Psoas muscle (tissue), 8 donors: ENCODE measurements around the gene KIF23. TPM values are rescaled to one million over a fixed set of nuclear protein-coding genes. Genes with fewer than 3 reads are reported as not detected.
A peak's percentile ranks its signal among the peaks of the same experiment; 100 is the strongest.

ENCODE experiments used
- ATAC-seq, 4 donors: fragments of 200-7000 bp; cut with Tn5 transposase; one replicate each; pipeline ENCODE4 v1.9.1; 2020; ENCODE audit warnings: moderate library complexity in 3 of 4, mild to moderate bottlenecking in 2 of 4
- DNase-seq, 2 donors: peaks; one replicate each; pipeline ENCODE4 v3.0.0-alpha.2; 2020
- H3K27ac ChIP-seq: fragments of 200-600 bp; one replicate; pipeline ENCODE4 v1.8.0; 2022
- H3K27me3 ChIP-seq, 3 donors: fragments of 200-600 bp in 1 of 3; one replicate each; pipeline versions ENCODE4 v1.6.1 to v1.8.0; 2013 to 2022; ENCODE audit warnings: low read length in 2 of 3, mild to moderate bottlenecking in 2 of 3, moderate library complexity in 1 of 3; ENCODE audit not compliant: insufficient read depth in 3 of 3
- H3K36me3 ChIP-seq, 2 donors: fragments of 200-600 bp in 1 of 2; one replicate each; pipeline versions ENCODE4 v1.6.1 to v1.8.0; 2013 to 2022; ENCODE audit warnings: low read depth in 1 of 2, mild to moderate bottlenecking in 1 of 2, moderate library complexity in 1 of 2; ENCODE audit not compliant: insufficient read depth in 1 of 2
- H3K4me1 ChIP-seq: fragments of 200-600 bp; one replicate; pipeline ENCODE4 v1.8.0; 2022
- H3K4me3 ChIP-seq: fragments of 200-600 bp; one replicate; pipeline ENCODE4 v1.8.0; 2022; ENCODE audit warnings: mild to moderate bottlenecking
- H3K9me3 ChIP-seq: fragments of 200-600 bp; one replicate; pipeline ENCODE4 v1.8.0; 2022
- WGBS, 3 donors: extraction: QIAGEN DNeasy Blood & Tissue Kit; methylation state at CpG; one replicate each; pipeline versions ENCODE4 v1.1.6 to v1.1.7; 2013; 5-methylcytosine and 5-hydroxymethylcytosine counted together
- intact Hi-C, 2 donors: fragments of 100-400 bp; cut with DNase I; formaldehyde crosslinking; loops; one replicate each; pipeline versions ENCODE4 v1.11.0 to v1.14.2; 2022
- polyA plus RNA-seq, 3 donors: library from polyadenylated mRNA; stranded (reverse); fragments of 200-250 nt; gene quantifications; one replicate each; pipeline ENCODE4 v1.2.3, GENCODE V29; 2013
- total RNA-seq, 4 donors: library from RNA; stranded (reverse); fragmentation: NEBNext Ultra II Directional in 2 of 4; extraction: Animal tissue kit (Norgen Biotek cat#: 25700) in 2 of 4; gene quantifications; one replicate each; pipeline versions ENCODE4 v1.2.1 to v1.2.4, GENCODE V29; 2021 to 2023
- TF ChIP-seq, protein P1 (sequence below): fragments of 200-600 bp; IDR thresholded peaks from one replicate; pipeline ENCODE4 v1.8.0; 2022; ENCODE audit warnings: antibody characterized with exemption
- donor health status: healthy with polysubstance abuse.
- donor health status: DM: no; HTN: no; CAD: no; lungs with moderate emphysema.
- donor health status: Bipolar disorder and iron deficiency.
- donor health status: healthy.
- donor health status: DM: yes; HTN: yes; CAD: no.
- donor health status: DM: no; HTN: no; CAD: no.
- donor health status: DM: no; HTN: no; CAD: no.
- donor health status: DM: yes; HTN: yes; CAD: no.

Gene KIF23
- total and polyA plus RNA-seq, 7 donors: 0.04 to 0.69 (median 0.41) TPM; not detected in 1

GRCh38 chr15:69393831-69394491, 20.2 kb upstream of the KIF23 start:
- intact Hi-C loops: loop anchor here in 1 of 2 donors (2.0 kb wide), 1 partner anchor 335 kb away; no protein-coding TSS in a partner anchor
- Histone ChIP-seq H3K27ac (no peak overlapping the region), H3K4me3 (no peak overlapping the region), H3K27me3 (no peaks in the 10 kb centered on the region), H3K36me3 (no peaks in the 10 kb centered on the region), H3K4me1 (peaks cover 7% of the 10 kb centered on the region), H3K9me3 (no peaks in the 10 kb centered on the region)
- 59 to 62% (median 61%) methylated on average over 11 of the region's 11 CpGs for WGBS, 3 donors
- ATAC-seq (peak in 1 of 4 donors; percentile 23), DNase-seq (no peak)
- TF ChIP-seq, protein P1, sequence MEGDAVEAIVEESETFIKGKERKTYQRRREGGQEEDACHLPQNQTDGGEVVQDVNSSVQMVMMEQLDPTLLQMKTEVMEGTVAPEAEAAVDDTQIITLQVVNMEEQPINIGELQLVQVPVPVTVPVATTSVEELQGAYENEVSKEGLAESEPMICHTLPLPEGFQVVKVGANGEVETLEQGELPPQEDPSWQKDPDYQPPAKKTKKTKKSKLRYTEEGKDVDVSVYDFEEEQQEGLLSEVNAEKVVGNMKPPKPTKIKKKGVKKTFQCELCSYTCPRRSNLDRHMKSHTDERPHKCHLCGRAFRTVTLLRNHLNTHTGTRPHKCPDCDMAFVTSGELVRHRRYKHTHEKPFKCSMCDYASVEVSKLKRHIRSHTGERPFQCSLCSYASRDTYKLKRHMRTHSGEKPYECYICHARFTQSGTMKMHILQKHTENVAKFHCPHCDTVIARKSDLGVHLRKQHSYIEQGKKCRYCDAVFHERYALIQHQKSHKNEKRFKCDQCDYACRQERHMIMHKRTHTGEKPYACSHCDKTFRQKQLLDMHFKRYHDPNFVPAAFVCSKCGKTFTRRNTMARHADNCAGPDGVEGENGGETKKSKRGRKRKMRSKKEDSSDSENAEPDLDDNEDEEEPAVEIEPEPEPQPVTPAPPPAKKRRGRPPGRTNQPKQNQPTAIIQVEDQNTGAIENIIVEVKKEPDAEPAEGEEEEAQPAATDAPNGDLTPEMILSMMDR: no peak

GRCh38 chr15:69394556-69395282, 19.4 kb upstream of the KIF23 start:
- H3K4me3 ChIP-seq: no peak overlapping the region
- TF ChIP-seq, protein P1: peak; percentile 92
- intact Hi-C loops: no loop called here
- WGBS, 3 donors: 23 to 24% (median 24%) methylated on average over 36 of the region's 36 CpGs
- H3K27me3 ChIP-seq: no peaks in the 10 kb centered on the region
- H3K9me3 ChIP-seq: no peaks in the 10 kb centered on the region
- peak; percentile 87 to 98 (median 94) for ATAC-seq
- peaks cover 7% of the 10 kb centered on the region for H3K4me1 ChIP-seq
- no peak overlapping the region for H3K27ac ChIP-seq
- H3K36me3 ChIP-seq: no peaks in the 10 kb centered on the region
- peak; percentile 84 to 91 for DNase-seq

- DNase-seq: no peak
- H3K4me1 ChIP-seq: peaks cover 7% of the 10 kb centered on the region
- TF ChIP-seq, protein P1: no peak
- no peaks in the 10 kb centered on the region for H3K9me3 ChIP-seq
- intact Hi-C loops: no loop called here
- whole genome bisulfite sequencing, 3 donors: 89 to 92% (median 92%) methylated on average over 10 of the region's 10 CpGs
- no peak overlapping the region for H3K27ac ChIP-seq
- H3K36me3 ChIP-seq: no peaks in the 10 kb centered on the region
- H3K4me3 ChIP-seq: no peak overlapping the region
- H3K27me3 ChIP-seq: no peaks in the 10 kb centered on the region
- ATAC-seq: no peak
Observed at GRCh38 chr15:69395460-69395859, 18.7 kb upstream of the KIF23 start.

- WGBS, 3 donors: 81 to 92% (median 90%) methylated on average over 5 of the region's 5 CpGs
- peaks cover 7% of the 10 kb centered on the region for H3K4me1 ChIP-seq
- no peaks in the 10 kb centered on the region for H3K27me3 ChIP-seq
- ATAC-seq (no peak), DNase-seq (no peak)
- H3K9me3 ChIP-seq: no peaks in the 10 kb centered on the region
- H3K4me3 ChIP-seq: no peak overlapping the region
- intact Hi-C loops: no loop called here
- no peaks in the 10 kb centered on the region for H3K36me3 ChIP-seq
- no peak overlapping the region for H3K27ac ChIP-seq
- TF ChIP-seq, protein P1: no peak
Observed at GRCh38 chr15:69395991-69396390, 18.2 kb upstream of the KIF23 start.
